Measurements from ENCODE around the gene MS4A10. TPM values are rescaled to one million over a fixed set of nuclear protein-coding genes. Genes with fewer than 3 reads are reported as not detected.

MS4A10 gene
- total RNA-seq, 1 donor from 2014 or later, result not detected

GRCh38 chr11:60847896-60848295 is 62.8 kb downstream of the MS4A10 start:
- intact Hi-C loops (cut with micrococcal nuclease), result no loop called here

GRCh38 chr11:60848714-60849151 is 63.6 kb downstream of the MS4A10 start:
- intact Hi-C loops (cut with micrococcal nuclease), result no loop called here

DNA sequence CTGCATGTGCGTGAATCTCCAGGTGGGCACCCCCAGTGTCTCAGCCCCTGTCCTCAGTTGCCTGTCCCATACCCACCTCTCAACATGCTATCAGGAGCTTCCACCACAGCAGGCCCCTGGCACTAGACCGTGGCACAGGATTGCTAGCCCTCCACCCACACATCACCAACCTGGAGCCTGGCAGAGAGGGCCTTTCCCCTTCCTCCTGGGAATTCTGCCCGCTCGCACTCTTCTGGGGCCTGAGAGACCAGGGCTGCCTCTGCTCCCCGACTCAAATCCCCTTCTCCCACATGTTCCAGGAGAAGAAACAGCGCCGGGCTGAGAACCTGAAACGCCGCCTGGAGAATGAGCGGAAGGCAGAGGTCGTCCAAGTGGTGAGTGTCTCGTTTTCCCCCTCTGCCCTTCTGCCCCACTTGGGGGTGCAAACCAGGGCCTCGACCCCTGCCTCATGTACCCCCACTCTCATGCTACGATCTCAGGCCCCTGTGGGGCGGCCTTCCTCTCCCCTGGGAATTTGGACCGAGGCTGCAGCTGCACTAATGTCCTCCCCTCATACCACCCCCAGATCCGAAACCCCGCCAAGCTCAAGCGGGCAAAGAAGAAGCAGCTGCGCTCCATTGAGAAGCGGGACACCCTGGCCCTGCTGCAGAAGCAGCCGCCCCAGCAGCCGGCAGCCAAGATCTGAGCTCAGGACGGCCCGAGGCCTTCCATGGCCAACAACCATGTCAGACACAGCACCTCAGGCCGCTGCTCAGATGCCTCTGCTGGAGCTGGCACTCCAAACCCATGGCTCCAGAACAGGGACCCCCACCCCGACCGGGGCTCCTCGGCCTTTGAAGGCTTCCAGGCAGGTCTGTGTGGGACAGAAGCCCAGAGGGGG is 64.7 kb downstream of the MS4A10 start:
- intact Hi-C loops (cut with micrococcal nuclease), result no loop called here

Other genes starting within 250 kb of the MS4A10 start
- not detected in 2 replicates for gene MS4A8, start 85.7 kb upstream of the MS4A10 start, total RNA-seq
- not detected in 2 replicates for gene MS4A18, start 60.6 kb upstream of the MS4A10 start, total RNA-seq
- not detected in 2 replicates for gene MS4A15, start 28.5 kb upstream of the MS4A10 start, total RNA-seq
- 69.4 and 69.5 TPM in 2 replicates for gene CCDC86, start 56.8 kb downstream of the MS4A10 start, total RNA-seq
- 31.5 and 32.7 TPM in 2 replicates for gene PTGDR2, start 70.6 kb downstream of the MS4A10 start, total RNA-seq
- 0.61 and 0.66 TPM in 2 replicates for gene ZP1, start 82.2 kb downstream of the MS4A10 start, total RNA-seq
- gene PRPF19, start 121.3 kb downstream of the MS4A10 start, total RNA-seq, result 184 and 185 TPM in 2 replicates
- gene TMEM109, start 128.8 kb downstream of the MS4A10 start, total RNA-seq, result 132 TPM in 2 replicates
- 0.30 and 0.48 TPM in 2 replicates for gene TMEM132A, start 139.1 kb downstream of the MS4A10 start, total RNA-seq
- gene SLC15A3, start 166.8 kb downstream of the MS4A10 start, total RNA-seq, result 0.86 and 1.2 TPM in 2 replicates
- gene CD6, start 186.3 kb downstream of the MS4A10 start, total RNA-seq, result 336 and 337 TPM in 2 replicates

Data from T-helper 2 cell treated with Interferon-gamma antibody and Interleukin-4, amounts not matched to agents 100 ng/mL and 5 ng/mL, for 36 hours (primary cell).